HEK293 (cell line): ENCODE results near the gene NGLY1.

Source experiments
- CTCF ChIA-PET: fragments of 350-600 bp; formaldehyde crosslinking; extraction: SDS; loops from one replicate; lab custom pipeline; 2021; ENCODE audit warnings: antibody characterized with exemption; lab: Yijun Ruan, JAX
- POLR2A ChIA-PET: fragments of 300-600 bp; formaldehyde crosslinking; extraction: SDS; loops from one replicate; lab custom pipeline; 2020; ENCODE audit warnings: antibody characterized with exemption, inconsistent platforms; lab: Yijun Ruan, JAX
- H3K27ac ChIP-seq: fragments of 200-500 bp; sonication (Bioruptor generic); 2 replicates; pipeline ENCODE4 v1.5.1; 2014; ENCODE audit warnings: low read depth, low read length, control low read depth, inconsistent platforms; ENCODE audit errors: extremely low read depth
- H3K36me3 ChIP-seq, 2 experiments: fragments of 200-500 bp in 1 of 2; sonication (Bioruptor generic) in 1 of 2; 1 replicate in 1 of 2; 2 replicates in 1 of 2; pipeline ENCODE4 v1.5.1; 2014 to 2017; ENCODE audit warnings: inconsistent platforms in 2 of 2, low read length in 2 of 2; ENCODE audit not compliant: control insufficient read depth in 2 of 2, insufficient read depth in 1 of 2
- H3K4me1 ChIP-seq: fragments of 200-500 bp; sonication (Bioruptor generic); 2 replicates; pipeline ENCODE4 v1.5.1; 2014; ENCODE audit warnings: mild to moderate bottlenecking, low read length, inconsistent platforms; ENCODE audit not compliant: control insufficient read depth, insufficient read depth
- H3K4me3 ChIP-seq: 2 replicates; pipeline ENCODE4 v1.5.1; 2011; ENCODE audit warnings: low read depth, mild to moderate bottlenecking, control low read depth, low read length, moderate library complexity
- H3K9me3 ChIP-seq: fragments of 200-500 bp; sonication (Bioruptor generic); 2 replicates; pipeline ENCODE4 v1.5.1; 2014; ENCODE audit warnings: low read depth, low read length, inconsistent platforms; ENCODE audit not compliant: control insufficient read depth, insufficient read depth
- ATF2 ChIP-seq: fragments of 450-650 bp; formaldehyde crosslinking; IDR thresholded peaks from 2 replicates; pipeline ENCODE4 v1.5.1; 2016; ENCODE audit warnings: missing biosample characterization, missing genetic modification characterization, low read depth
- GLI2 ChIP-seq: fragments of 450-650 bp; formaldehyde crosslinking; IDR thresholded peaks from 2 replicates; pipeline ENCODE4; 2017; ENCODE audit warnings: missing biosample characterization, missing genetic modification characterization, low read depth, borderline replicate concordance
- KLF9 ChIP-seq: fragments of 450-650 bp; formaldehyde crosslinking; IDR thresholded peaks from 2 replicates; pipeline ENCODE4 v1.5.1; 2016; ENCODE audit warnings: missing biosample characterization, missing genetic modification characterization, low read depth
- YY1 ChIP-seq: fragments of 450-650 bp; formaldehyde crosslinking; IDR thresholded peaks from 2 replicates; pipeline ENCODE4 v1.5.1; 2018; ENCODE audit warnings: missing biosample characterization, missing genetic modification characterization
- ZBTB11 ChIP-seq: fragments of 450-650 bp; formaldehyde crosslinking; conservative IDR thresholded peaks from 2 replicates; pipeline ENCODE4 v1.5.1; 2016; ENCODE audit warnings: low read depth, missing biosample characterization, missing genetic modification characterization
- ZBTB48 ChIP-seq: fragments of 450-650 bp; formaldehyde crosslinking; IDR thresholded peaks from 2 replicates; pipeline ENCODE4 v1.5.1; 2016; ENCODE audit warnings: missing biosample characterization, missing genetic modification characterization
- ZFP3 ChIP-seq: fragments of 450-650 bp; formaldehyde crosslinking; IDR thresholded peaks from 2 replicates; pipeline ENCODE4 v1.5.1; 2016; ENCODE audit warnings: low read depth, missing biosample characterization, missing genetic modification characterization
- ZNF10 ChIP-seq: fragments of 450-650 bp; formaldehyde crosslinking; IDR thresholded peaks from 2 replicates; pipeline ENCODE4 v1.5.1; 2017; ENCODE audit warnings: missing biosample characterization, missing genetic modification characterization
- ZNF221 ChIP-seq: fragments of 450-650 bp; formaldehyde crosslinking; IDR thresholded peaks from 2 replicates; pipeline ENCODE4 v1.5.1; 2017; ENCODE audit warnings: missing biosample characterization, missing genetic modification characterization, borderline replicate concordance
- ZNF501 ChIP-seq: fragments of 450-650 bp; formaldehyde crosslinking; IDR thresholded peaks from 2 replicates; pipeline ENCODE4 v1.5.1; 2016; ENCODE audit warnings: missing biosample characterization, missing genetic modification characterization
- ZNF514 ChIP-seq: fragments of 450-650 bp; formaldehyde crosslinking; IDR thresholded peaks from 2 replicates; pipeline ENCODE4 v1.5.1; 2016; ENCODE audit warnings: missing biosample characterization, missing genetic modification characterization
- ZNF518A ChIP-seq: fragments of 450-650 bp; formaldehyde crosslinking; conservative IDR thresholded peaks from 2 replicates; pipeline ENCODE4 v1.5.1; 2016; ENCODE audit warnings: low read depth, missing biosample characterization, missing genetic modification characterization
- TF ChIP-seq, protein P1 (sequence below): fragments of 450-650 bp; formaldehyde crosslinking; optimal IDR thresholded peaks from 2 replicates; pipeline ENCODE3; 2016; ENCODE audit warnings: missing biosample characterization, mild to moderate bottlenecking, missing genetic modification characterization
- TF ChIP-seq, protein P2 (sequence below): fragments of 450-650 bp; formaldehyde crosslinking; IDR thresholded peaks from 2 replicates; pipeline ENCODE4 v1.5.1; 2016; ENCODE audit warnings: missing biosample characterization, missing genetic modification characterization
- TF ChIP-seq, protein P3 (sequence below): fragments of 450-650 bp; formaldehyde crosslinking; IDR thresholded peaks from 2 replicates; pipeline ENCODE4 v1.5.1; 2016; ENCODE audit warnings: missing biosample characterization, missing genetic modification characterization
- TF ChIP-seq, protein P4 (sequence below): fragments of 450-650 bp; formaldehyde crosslinking; IDR thresholded peaks from 2 replicates; pipeline ENCODE4 v1.5.1; 2016; ENCODE audit warnings: missing biosample characterization, missing genetic modification characterization

Gene NGLY1

DNA sequence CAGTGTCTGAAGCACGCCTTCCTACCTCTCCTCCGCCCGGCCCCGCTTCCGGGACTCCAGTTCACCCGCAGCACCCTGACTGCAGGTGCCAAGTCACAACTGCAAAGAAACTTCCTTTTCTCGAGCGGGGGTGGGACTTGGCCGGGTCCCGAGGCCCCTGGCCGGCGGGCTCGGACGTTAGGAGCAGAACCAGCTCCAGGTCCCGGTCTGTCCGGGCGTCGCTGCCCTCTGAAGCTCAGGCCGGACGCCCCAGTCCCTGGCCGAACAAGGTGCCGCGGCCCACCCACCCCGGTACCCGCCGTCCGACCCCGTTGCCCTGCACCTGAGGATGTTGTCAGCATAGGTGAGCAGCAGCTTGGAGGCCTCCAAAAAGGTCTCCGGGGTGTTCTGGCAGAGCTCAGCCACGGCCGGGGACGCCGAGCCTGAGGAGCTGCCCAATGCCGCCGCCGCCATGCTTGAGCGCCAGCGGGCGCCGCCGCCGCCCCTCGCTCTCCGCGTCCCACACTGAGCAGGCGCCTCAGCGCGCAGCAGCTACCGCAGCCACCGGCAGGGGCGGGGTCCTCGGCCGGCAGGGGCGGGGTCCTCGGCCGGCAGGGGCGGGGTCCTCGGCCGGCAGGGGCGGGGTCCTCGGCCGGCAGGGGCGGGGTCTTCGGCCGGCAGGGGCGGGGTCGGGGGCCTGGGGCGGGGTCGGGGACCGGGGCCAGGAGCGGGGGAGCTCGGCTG lies at the start of gene NGLY1:
Gene NGLY1 (minus strand): TSS at position 506 of the 723 bp plus-strand sequence. CDS start 53 bp downstream, at position 453.
- ChIA-PET POLR2A (interaction anchor here (0.6 to 1.5 kb wide), 8 partner anchors 25 to 135 kb away, joined by 3 to 8 read pairs (median 4); no protein-coding TSS in a partner anchor), CTCF (interaction anchor here (0.5 to 0.7 kb wide), 2 partner anchors 47 to 54 kb away, joined by 3 to 4 read pairs; no protein-coding TSS in a partner anchor)
- peaks cover 0 to 2% of the 10 kb centered on the region in 2 experiments; a peak in 1 of 3 replicates for H3K36me3 ChIP-seq
- no peaks in the 10 kb centered on the region for H3K9me3 ChIP-seq
- H3K27ac ChIP-seq: peak within 1 kb of the TSS; percentile 36; the same call in 1 of the 2 replicates
- H3K4me1 ChIP-seq: no peaks in the 10 kb centered on the region
- peak within 1 kb of the TSS; percentile 80 for H3K4me3 ChIP-seq
- peak; percentile 66; the same call in 1 of the 2 replicates for TF ChIP-seq ZNF501
- TF ChIP-seq ZBTB11 (tag by site-specific recombination): peak; percentile 74
- TF ChIP-seq, protein P1, sequence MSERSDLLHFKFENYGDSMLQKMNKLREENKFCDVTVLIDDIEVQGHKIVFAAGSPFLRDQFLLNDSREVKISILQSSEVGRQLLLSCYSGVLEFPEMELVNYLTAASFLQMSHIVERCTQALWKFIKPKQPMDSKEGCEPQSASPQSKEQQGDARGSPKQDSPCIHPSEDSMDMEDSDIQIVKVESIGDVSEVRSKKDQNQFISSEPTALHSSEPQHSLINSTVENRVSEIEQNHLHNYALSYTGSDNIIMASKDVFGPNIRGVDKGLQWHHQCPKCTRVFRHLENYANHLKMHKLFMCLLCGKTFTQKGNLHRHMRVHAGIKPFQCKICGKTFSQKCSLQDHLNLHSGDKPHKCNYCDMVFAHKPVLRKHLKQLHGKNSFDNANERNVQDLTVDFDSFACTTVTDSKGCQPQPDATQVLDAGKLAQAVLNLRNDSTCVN (tag by site-specific recombination): peak; percentile 63
- peak; percentile 64 for TF ChIP-seq ZBTB48
- TF ChIP-seq ZNF10: peak; percentile 56; the same call in 1 of the 2 replicates
- TF ChIP-seq ATF2 (tag by site-specific recombination): no peak
- TF ChIP-seq ZNF518A: no peak
- TF ChIP-seq, protein P2, sequence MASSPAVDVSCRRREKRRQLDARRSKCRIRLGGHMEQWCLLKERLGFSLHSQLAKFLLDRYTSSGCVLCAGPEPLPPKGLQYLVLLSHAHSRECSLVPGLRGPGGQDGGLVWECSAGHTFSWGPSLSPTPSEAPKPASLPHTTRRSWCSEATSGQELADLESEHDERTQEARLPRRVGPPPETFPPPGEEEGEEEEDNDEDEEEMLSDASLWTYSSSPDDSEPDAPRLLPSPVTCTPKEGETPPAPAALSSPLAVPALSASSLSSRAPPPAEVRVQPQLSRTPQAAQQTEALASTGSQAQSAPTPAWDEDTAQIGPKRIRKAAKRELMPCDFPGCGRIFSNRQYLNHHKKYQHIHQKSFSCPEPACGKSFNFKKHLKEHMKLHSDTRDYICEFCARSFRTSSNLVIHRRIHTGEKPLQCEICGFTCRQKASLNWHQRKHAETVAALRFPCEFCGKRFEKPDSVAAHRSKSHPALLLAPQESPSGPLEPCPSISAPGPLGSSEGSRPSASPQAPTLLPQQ: no peak; the same call in 1 of the 2 replicates
- no peak for TF ChIP-seq ZNF221 (tag by site-specific recombination)
- TF ChIP-seq, protein P3, sequence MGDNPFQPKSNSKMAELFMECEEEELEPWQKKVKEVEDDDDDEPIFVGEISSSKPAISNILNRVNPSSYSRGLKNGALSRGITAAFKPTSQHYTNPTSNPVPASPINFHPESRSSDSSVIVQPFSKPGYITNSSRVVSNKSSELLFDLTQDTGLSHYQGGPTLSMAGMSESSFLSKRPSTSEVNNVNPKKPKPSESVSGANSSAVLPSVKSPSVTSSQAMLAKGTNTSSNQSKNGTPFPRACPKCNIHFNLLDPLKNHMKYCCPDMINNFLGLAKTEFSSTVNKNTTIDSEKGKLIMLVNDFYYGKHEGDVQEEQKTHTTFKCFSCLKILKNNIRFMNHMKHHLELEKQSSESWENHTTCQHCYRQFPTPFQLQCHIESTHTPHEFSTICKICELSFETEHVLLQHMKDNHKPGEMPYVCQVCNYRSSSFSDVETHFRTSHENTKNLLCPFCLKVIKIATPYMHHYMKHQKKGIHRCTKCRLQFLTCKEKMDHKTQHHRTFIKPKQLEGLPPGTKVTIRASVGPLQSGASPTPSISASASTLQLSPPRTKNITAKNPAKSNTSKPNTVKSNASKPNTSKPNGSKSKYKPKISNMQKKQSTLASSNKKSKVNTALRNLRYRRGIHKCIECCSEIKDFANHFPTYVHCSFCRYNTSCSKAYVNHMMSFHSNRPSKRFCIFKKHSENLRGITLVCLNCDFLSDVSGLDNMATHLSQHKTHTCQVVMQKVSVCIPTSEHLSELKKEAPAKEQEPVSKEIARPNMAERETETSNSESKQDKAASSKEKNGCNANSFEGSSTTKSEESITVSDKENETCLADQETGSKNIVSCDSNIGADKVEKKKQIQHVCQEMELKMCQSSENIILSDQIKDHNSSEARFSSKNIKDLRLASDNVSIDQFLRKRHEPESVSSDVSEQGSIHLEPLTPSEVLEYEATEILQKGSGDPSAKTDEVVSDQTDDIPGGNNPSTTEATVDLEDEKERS (tag by site-specific recombination): no peak
- TF ChIP-seq ZNF514 (tag by site-specific recombination): no peak
- TF ChIP-seq, protein P4, sequence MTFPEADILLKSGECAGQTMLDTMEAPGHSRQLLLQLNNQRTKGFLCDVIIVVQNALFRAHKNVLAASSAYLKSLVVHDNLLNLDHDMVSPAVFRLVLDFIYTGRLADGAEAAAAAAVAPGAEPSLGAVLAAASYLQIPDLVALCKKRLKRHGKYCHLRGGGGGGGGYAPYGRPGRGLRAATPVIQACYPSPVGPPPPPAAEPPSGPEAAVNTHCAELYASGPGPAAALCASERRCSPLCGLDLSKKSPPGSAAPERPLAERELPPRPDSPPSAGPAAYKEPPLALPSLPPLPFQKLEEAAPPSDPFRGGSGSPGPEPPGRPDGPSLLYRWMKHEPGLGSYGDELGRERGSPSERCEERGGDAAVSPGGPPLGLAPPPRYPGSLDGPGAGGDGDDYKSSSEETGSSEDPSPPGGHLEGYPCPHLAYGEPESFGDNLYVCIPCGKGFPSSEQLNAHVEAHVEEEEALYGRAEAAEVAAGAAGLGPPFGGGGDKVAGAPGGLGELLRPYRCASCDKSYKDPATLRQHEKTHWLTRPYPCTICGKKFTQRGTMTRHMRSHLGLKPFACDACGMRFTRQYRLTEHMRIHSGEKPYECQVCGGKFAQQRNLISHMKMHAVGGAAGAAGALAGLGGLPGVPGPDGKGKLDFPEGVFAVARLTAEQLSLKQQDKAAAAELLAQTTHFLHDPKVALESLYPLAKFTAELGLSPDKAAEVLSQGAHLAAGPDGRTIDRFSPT (tag by site-specific recombination): 0 out of 2 replicates have a peak, but pooled peaks have one; percentile 36
- peak; percentile 66 for TF ChIP-seq ZFP3
- no peak for TF ChIP-seq GLI2 (tag by site-specific recombination)
- 0 out of 2 replicates have a peak, but pooled peaks have one; percentile 17 for TF ChIP-seq KLF9 (tag by site-specific recombination)
- TF ChIP-seq YY1 (tag by site-specific recombination): peak; percentile 66; the same call in 1 of the 2 replicates
